Cardiac muscle cell (in vitro differentiated cells and primary cell): Measurements from ENCODE around the gene COL18A1. TPM values are rescaled to one million over a fixed set of nuclear protein-coding genes. Genes with fewer than 3 reads are reported as not detected.

Experiments used
- DNase-seq, 2 donors: peaks; one replicate each; pipeline versions ENCODE4 v3.0.0 to v3.0.0-alpha.2; 2010 to 2017; ENCODE audit warnings: low read depth in 1 of 2, low spot score in 1 of 2
- H3K27ac ChIP-seq: fragments of 200-600 bp; sonication (generic); 2 replicates; pipeline ENCODE4 v1.5.1; 2016
- H3K27me3 ChIP-seq: fragments of 200-600 bp; sonication (generic); 2 replicates; pipeline ENCODE4 v1.6.0; 2016; ENCODE audit warnings: control low read depth
- H3K36me3 ChIP-seq: fragments of 200-600 bp; sonication (generic); 2 replicates; pipeline ENCODE4 v1.5.1; 2016; ENCODE audit warnings: control low read depth
- H3K4me1 ChIP-seq: fragments of 200-600 bp; sonication (generic); 2 replicates; pipeline ENCODE4 v1.8.1; 2017; ENCODE audit warnings: low read depth, mild to moderate bottlenecking, mixed run types
- H3K4me3 ChIP-seq: fragments of 200-600 bp; sonication (generic); 2 replicates; pipeline ENCODE4 v1.5.1; 2016; ENCODE audit warnings: mild to moderate bottlenecking
- H3K9me3 ChIP-seq: fragments of 200-600 bp; sonication (generic); 2 replicates; pipeline ENCODE4 v1.5.1; 2017; ENCODE audit warnings: low read depth, mild to moderate bottlenecking, control low read depth
- CTCF ChIP-seq: IDR thresholded peaks from 2 replicates; pipeline ENCODE4 v1.5.1; 2012; ENCODE audit warnings: low read depth, mild to moderate bottlenecking, low read length
- polyA plus RNA-seq: library from polyadenylated mRNA; unstranded; fragments of >200 nt; fragmentation: Nextera tagmentation; extraction: Ambion mirVana; gene quantifications from 2 replicates; pipeline ENCODE4 v1.2.1, GENCODE V29; 2016
- total RNA-seq: library from RNA; depleted of rRNA; stranded (reverse); fragments of >200 nt; gene quantifications from 2 replicates; pipeline ENCODE4 v1.2.3, GENCODE V29; 2016

COL18A1 gene
- total and polyA plus RNA-seq, 2 experiments from 2014 or later = 407 to 1,182 TPM

- Histone ChIP-seq H3K4me1 (peaks cover 61% of the 10 kb centered on the region), H3K4me3 (no peak overlapping the region), H3K36me3 (no peaks in the 10 kb centered on the region), H3K27me3 (peaks cover 3% of the 10 kb centered on the region), H3K27ac (peak overlapping the region; percentile 98), H3K9me3 (no peaks in the 10 kb centered on the region)
- no peak for TF ChIP-seq CTCF
- no peak for DNase-seq
These were observed 2.8 kb downstream of the COL18A1 start for GRCh38 chr21:45407629-45408247.

GRCh38 chr21:45408271-45408791 lies 3.4 kb downstream of the COL18A1 start:
- no peak for DNase-seq
- Histone ChIP-seq H3K27me3 (peaks cover 3% of the 10 kb centered on the region), H3K27ac (peak overlapping the region; percentile 98), H3K4me3 (no peak overlapping the region), H3K9me3 (no peaks in the 10 kb centered on the region), H3K36me3 (no peaks in the 10 kb centered on the region), H3K4me1 (peaks cover 66% of the 10 kb centered on the region)
- no peak for TF ChIP-seq CTCF

GRCh38 chr21:45408801-45409261 lies 3.9 kb downstream of the COL18A1 start:
- H3K9me3 ChIP-seq = no peaks in the 10 kb centered on the region
- H3K27me3 ChIP-seq = peaks cover under 1% of the 10 kb centered on the region
- H3K36me3 ChIP-seq = no peaks in the 10 kb centered on the region
- peaks cover 71% of the 10 kb centered on the region for H3K4me1 ChIP-seq
- H3K4me3 ChIP-seq = no peak overlapping the region
- no peak for TF ChIP-seq CTCF
- H3K27ac ChIP-seq = peak overlapping the region; percentile 98
- DNase-seq = no peak

- peaks cover 79% of the 10 kb centered on the region for H3K4me1 ChIP-seq
- no peak for DNase-seq
- H3K27ac ChIP-seq = peak overlapping the region; percentile 98
These were observed 4.6 kb downstream of the COL18A1 start for GRCh38 chr21:45409466-45410150.

More at GRCh38 chr21:45409466-45410150, 4.6 kb downstream of the COL18A1 start:
- no peaks in the 10 kb centered on the region for H3K27me3 ChIP-seq
- H3K4me3 ChIP-seq = no peak overlapping the region
- no peaks in the 10 kb centered on the region for H3K9me3 ChIP-seq
- TF ChIP-seq CTCF = no peak
- no peaks in the 10 kb centered on the region for H3K36me3 ChIP-seq
